Neutrophil (primary cell): ENCODE data around the gene EIF3F.

Experiments used
- H3K27ac ChIP-seq: fragments of 200-600 bp; sonication (generic); 2 replicates; pipeline ENCODE4 v1.5.1; 2016; ENCODE audit warnings: mild to moderate bottlenecking, moderate library complexity
- H3K27me3 ChIP-seq: fragments of 200-600 bp; sonication (generic); 2 replicates; pipeline ENCODE4 v1.6.0; 2016; ENCODE audit warnings: mild to moderate bottlenecking
- H3K36me3 ChIP-seq: fragments of 200-600 bp; sonication (generic); 2 replicates; pipeline ENCODE4 v1.5.1; 2017
- H3K4me1 ChIP-seq, 2 experiments: fragments of 200-600 bp in 1 of 2; sonication (generic) in 1 of 2; 1 replicate in 1 of 2; 2 replicates in 1 of 2; pipeline versions ENCODE4 v1.5.1 to v1.6.1; 2013 to 2016; ENCODE audit warnings: low read depth in 1 of 2, low read length in 1 of 2, mild to moderate bottlenecking in 1 of 2, moderate library complexity in 1 of 2; ENCODE audit not compliant: control insufficient read depth in 1 of 2, insufficient read depth in 1 of 2
- H3K4me3 ChIP-seq, 2 experiments: fragments of 200-600 bp in 1 of 2; sonication (generic) in 1 of 2; 1 replicate in 1 of 2; 2 replicates in 1 of 2; pipeline ENCODE4 v1.5.1; 2013 to 2016; ENCODE audit warnings: low read depth in 1 of 2, low read length in 1 of 2, mild to moderate bottlenecking in 1 of 2, moderate library complexity in 1 of 2
- H3K9me3 ChIP-seq: fragments of 200-600 bp; sonication (generic); 2 replicates; pipeline ENCODE4 v1.5.1; 2016
- CTCF ChIP-seq: fragments of 200-600 bp; sonication (generic); IDR thresholded peaks from 2 replicates; pipeline ENCODE4 v1.5.1; 2016; ENCODE audit warnings: antibody characterized with exemption

The EIF3F gene

GRCh38 chr11:8011371-8011770 is 24.2 kb downstream of the EIF3F start:
- H3K9me3 ChIP-seq: no peaks in the 10 kb centered on the region
- no peak for TF ChIP-seq CTCF
- no peak overlapping the region for H3K4me3 ChIP-seq
- H3K36me3 ChIP-seq: no peaks in the 10 kb centered on the region
- peaks cover 0 to 4% of the 10 kb centered on the region in 2 experiments for H3K4me1 ChIP-seq
- H3K27ac ChIP-seq: no peak overlapping the region
- H3K27me3 ChIP-seq: peaks cover 18% of the 10 kb centered on the region

- Histone ChIP-seq H3K4me1 (peaks cover 0 to 4% of the 10 kb centered on the region in 2 experiments), H3K27ac (no peak overlapping the region), H3K36me3 (no peaks in the 10 kb centered on the region), H3K9me3 (no peaks in the 10 kb centered on the region), H3K4me3 (no peak overlapping the region), H3K27me3 (peaks cover 18% of the 10 kb centered on the region)
- TF ChIP-seq CTCF: no peak
Observed at GRCh38 chr11:8011981-8012444, 24.9 kb downstream of the EIF3F start.

- Histone ChIP-seq H3K4me3 (no peak overlapping the region), H3K9me3 (no peaks in the 10 kb centered on the region), H3K27me3 (peaks cover 18% of the 10 kb centered on the region), H3K36me3 (no peaks in the 10 kb centered on the region), H3K4me1 (peaks cover 0 to 2% of the 10 kb centered on the region in 2 experiments), H3K27ac (no peak overlapping the region)
- no peak for TF ChIP-seq CTCF
Observed at GRCh38 chr11:8013833-8014232, 26.7 kb downstream of the EIF3F start.

- H3K4me1 ChIP-seq: peaks cover 0 to 9% of the 10 kb centered on the region in 2 experiments
- no peaks in the 10 kb centered on the region for H3K36me3 ChIP-seq
- H3K27ac ChIP-seq: no peak overlapping the region
- no peak overlapping the region for H3K4me3 ChIP-seq
- no peak for TF ChIP-seq CTCF
- H3K9me3 ChIP-seq: no peaks in the 10 kb centered on the region
- H3K27me3 ChIP-seq: peaks cover 18% of the 10 kb centered on the region
Observed at GRCh38 chr11:8015753-8016239, 28.7 kb downstream of the EIF3F start.

- Histone ChIP-seq H3K4me1 (peaks cover 0 to 9% of the 10 kb centered on the region in 2 experiments), H3K36me3 (no peaks in the 10 kb centered on the region), H3K4me3 (no peak overlapping the region), H3K27me3 (peaks cover 18% of the 10 kb centered on the region), H3K9me3 (no peaks in the 10 kb centered on the region), H3K27ac (no peak overlapping the region)
- TF ChIP-seq CTCF: no peak
Observed at GRCh38 chr11:8016440-8016839, 29.3 kb downstream of the EIF3F start.
